GM19372 (cell line): ENCODE data around the gene VGLL2.
"Not testable (repeated sequence)": the region's sequence is repeated elsewhere in the genome, so short reads cannot be mapped to it uniquely, and the experiment has no call there.

Source experiments
- ATAC-seq: cut with Tn5 transposase; IDR thresholded peaks from one replicate; pipeline ENCODE4 v1.9.1; 2021; ENCODE audit warnings: mild to moderate bottlenecking, low read depth, moderate library complexity; ENCODE audit not compliant: unreplicated experiment

VGLL2 gene, protein sequence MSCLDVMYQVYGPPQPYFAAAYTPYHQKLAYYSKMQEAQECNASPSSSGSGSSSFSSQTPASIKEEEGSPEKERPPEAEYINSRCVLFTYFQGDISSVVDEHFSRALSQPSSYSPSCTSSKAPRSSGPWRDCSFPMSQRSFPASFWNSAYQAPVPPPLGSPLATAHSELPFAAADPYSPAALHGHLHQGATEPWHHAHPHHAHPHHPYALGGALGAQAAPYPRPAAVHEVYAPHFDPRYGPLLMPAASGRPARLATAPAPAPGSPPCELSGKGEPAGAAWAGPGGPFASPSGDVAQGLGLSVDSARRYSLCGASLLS

DNA sequence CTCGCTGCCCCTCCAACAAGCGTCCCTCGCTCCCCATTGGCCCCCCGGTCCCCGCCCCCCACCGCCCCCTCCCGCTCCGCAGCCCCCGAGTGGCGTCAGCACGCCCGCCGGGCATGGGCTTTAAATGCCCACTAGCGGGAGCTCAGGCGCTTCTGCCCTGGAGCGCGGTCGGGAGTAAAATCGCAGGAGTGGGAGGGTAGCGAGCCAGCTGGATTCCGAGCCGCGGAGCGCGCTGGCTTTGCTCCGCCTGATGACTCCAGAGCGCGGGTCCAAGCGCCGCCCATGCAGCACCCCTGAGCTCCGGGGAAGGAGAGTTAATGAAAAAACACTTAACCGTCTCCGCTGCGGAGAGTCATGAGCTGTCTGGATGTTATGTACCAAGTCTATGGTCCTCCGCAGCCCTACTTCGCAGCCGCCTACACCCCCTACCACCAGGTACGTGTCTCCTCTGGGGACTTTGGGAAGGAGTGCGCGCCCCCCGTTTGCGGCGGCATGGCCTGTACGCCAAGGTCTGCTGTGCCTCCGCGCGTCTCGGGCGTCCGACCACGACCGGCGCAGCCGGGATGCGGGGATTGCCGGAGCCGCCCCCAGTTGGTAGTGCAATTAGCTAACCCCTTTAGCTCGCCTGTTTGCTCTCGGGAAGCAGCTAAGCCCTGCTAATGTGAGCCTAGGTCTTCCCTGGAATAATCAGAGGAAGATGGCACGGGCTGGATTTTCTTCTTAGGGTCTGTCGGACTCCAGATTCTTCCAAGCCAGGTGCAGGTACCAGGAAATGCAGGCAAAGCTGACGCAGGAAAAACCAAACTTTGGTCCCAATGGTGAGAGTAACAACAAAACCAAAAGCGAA, at the start of gene VGLL2:
VGLL2 (plus strand) TSS at position 149 of the 847 bp plus-strand sequence; CDS start at position 355, 206 bp downstream.
- ATAC-seq = no peak

DNA sequence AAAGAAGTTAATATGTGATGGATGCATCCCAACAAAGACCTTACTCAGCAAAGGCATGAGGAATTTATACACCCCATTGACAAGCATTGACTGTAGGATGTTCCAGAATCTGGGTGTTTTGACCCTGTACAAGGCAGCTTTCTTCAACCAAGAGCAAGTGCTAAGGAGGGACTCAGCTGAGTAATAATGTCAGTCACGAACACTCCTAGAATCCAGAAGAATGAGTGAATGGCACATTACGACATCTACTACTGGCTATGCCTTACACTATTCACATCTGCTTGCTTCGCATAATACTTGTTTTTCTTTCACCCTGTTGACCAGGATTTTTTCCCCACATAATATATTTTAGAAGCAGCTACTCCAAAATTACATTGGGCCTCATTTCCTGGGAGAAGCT, 42.5 kb upstream of the VGLL2 start:
- ATAC-seq = no peak

DNA sequence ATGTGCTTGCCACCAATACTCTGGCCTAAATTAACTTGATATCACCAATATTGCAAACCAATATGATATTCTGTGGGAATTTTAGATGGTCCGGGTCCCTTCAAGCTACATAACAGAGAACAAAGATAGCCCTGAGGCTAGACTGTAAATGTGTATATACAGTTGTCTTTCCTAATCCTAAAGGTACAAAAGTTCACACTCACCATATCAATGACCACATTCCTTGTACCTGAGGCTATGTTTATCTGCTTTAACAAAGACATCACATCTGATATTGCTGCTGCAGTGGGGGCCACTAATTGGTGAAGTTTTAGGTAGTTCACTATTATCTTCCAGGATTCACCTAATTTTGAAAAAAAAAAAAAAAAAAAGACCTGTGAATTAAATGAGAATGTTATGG, 38.6 kb upstream of the VGLL2 start:
- ATAC-seq = no peak

DNA sequence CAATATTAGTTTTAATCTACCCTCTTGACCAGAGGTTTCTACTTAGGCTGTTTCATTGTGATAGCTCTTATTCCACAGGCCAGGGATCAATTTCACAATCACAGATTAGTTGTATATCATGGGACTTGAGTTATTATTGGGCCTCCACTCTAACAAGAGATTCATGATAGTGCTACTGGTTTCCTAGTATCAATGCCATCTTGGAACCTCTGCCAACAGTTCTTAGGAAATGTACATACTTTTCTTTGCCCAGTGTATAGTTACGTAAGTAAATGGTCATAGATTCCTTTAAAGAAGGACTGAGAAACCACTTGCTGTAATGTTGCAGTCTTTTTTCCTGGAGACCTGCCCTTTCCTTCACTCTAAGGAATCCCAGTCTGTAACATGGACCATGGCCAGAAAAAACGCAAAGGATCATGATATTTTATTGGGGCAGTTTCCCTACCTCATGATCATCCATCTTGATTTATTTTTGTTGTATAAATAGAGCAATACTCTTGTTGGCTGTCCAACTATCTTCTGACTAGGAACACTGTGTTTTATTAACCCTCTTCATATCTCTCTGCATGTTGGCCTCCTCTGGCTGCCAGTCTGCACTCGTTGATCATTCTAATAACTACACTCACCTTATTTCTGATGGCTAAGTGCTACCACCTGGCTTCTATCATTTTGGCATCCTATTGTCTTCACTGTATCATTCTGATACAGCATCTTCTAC, 38.0 kb upstream of the VGLL2 start:
- ATAC-seq = no peak

DNA sequence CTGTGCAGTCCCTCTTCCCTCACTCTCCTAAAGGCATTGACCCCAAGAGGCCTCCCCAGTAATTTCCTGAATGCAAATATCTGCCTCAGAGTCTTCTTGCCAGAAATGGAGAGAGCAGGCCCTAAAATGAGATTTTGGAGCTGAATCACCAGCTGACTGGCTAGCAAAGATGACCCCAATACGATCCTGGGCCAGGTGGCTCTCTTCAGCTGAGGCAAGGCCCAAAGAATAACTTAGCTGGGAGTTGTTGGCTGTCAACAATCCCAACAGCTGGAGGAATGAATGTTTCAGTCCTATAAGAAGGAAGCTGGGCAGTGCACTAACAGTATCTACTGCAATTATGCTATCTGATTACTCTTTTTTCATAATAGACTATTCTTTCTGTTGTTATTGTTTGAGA, 37.2 kb upstream of the VGLL2 start:
- no peak for ATAC-seq

DNA sequence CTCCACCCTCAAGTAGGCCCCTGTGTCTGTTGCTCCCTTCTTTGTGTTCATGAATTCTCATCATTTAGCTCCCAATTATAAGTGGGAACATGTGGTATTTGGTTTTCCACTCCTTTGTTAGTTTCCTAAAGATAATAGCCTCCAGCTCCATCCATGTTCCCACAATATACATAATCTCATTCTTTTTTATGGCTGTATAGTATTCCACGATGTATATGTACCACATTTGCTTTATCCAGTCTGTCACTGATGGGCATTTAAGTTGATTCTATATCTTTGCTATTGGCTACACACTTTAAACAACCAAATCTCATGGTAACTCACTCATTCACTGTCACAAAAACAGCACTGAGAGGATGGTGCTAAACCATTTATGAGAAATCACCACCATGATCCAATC, 35.5 kb upstream of the VGLL2 start:
- ATAC-seq = no peak

DNA sequence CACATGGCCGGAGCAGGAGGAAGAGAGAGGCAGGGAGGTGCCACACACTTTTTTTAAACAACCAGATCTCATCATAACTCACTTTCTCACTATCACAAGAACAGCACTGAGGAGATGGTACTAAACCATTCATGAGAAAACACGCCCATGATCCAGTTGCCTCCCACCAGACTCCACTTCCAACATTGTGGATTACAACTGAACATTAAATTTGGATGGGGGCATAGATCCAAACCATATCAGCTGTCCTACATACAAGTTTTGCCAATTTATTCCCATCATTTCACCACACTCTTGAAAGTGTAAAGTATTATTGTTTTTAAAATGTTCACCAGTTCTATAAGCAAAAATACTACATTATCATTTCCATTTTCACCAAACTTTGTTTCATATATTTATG, 33.9 kb upstream of the VGLL2 start:
- ATAC-seq = no peak

DNA sequence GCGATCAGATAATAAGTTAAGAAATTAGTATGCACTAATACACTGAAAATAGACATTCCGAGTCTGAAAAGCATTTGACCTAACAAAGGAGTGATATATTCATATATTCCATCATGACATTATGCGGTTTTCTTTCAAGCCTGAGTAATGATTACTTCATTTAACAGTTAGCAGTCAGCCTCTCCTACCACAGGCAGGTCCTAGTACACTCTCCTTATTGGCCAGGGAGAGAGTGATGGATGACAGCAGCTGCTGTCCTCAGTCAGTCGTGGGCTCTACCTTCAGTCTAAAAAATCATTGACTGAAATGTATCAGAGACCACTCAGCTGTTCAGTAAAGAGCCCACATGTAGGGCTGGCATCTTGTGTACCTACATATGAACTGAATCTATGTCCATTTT, 33.2 kb upstream of the VGLL2 start:
- no peak for ATAC-seq

DNA sequence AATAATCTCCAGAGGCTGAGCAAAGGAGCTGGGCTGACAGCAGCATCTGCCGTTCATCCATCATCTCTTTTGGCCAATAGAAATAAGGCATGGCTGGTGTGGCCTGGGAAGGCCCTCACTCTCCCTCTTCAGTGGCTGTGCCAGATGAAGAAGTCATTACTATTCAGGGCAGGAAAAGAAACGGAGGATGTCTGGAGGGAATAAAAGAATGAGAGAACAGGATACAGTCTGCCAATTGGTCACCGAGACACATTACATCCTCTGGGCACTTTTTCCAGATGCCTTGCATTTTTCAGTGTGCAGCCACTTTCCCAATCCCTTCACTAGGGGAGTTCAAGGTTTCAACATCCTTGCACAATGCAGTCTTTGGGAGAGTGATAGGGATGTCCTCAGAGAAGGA, 32.2 kb upstream of the VGLL2 start:
- no peak for ATAC-seq

DNA sequence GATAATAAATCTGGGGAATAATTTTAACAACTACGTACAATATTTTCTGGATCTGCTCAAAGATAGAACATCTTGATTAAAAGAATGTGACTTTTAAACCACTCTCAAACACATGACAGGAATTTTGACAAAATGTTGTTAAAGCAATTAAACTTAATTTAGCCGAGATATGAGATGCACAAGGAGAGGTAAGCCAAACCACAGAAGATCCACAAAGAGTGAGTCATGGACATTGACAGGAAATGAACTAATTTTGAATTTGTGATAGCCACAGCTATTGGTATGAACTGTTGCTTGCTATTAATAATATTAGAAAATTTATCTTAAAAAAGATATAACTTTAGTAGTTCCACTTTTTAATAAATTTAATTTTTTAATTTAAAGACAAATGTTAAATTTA, 27.8 kb upstream of the VGLL2 start:
- no peak for ATAC-seq

DNA sequence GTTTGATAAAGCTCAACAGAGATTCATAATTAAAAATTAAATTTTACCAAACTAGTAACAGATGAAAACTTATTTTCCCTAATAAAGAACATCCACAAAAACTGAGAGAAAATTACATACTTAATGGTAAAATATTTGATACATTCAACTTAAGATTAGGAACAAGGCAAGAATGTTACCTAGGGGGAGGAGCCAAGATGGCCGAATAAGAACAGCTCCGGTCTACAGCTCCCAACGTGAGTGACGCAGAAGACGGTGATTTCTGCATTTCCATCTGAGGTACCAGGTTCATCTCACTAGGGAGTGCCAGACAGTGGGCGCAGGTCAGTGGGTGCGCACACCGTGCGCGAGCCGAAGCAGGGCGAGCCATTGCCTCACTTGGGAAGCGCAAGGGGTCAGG, 20.8 kb upstream of the VGLL2 start:
- ATAC-seq = not testable (repeated sequence)

DNA sequence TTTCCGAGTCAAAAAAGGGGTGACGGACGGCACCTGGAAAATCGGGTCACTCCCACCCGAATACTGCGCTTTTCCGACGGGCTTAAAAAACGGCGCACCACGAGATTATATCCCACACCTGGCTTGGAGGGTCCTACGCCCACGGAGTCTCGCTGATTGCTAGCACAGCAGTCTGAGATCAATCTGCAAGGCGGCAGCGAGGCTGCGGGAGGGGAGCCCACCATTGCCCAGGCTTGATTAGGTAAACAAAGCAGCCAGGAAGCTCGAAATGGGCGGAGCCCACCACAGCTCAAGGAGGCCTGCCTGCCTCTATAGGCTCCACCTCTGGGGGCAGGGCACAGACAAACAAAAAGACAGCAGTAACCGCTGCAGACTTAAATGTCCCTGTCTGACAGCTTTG, 20.4 kb upstream of the VGLL2 start:
- ATAC-seq = not testable (repeated sequence)

DNA sequence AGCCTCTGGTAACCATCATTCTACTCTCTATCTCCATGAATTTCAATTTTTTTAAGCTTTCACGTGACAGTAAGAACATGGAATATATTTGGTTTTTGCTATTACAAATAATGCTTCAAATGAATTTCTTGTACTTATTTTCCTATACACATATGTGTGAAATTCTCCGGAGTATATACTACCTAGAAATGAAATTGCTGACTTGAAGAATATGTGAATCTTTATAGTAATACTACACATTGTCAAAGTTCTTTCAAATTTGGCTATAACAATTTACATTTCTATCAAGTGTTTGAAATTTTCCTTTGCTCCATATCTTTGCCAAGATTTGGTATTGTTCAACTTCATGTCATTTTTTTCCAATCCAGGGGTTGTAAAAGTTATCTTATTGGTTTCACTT, 11.6 kb upstream of the VGLL2 start:
- ATAC-seq = no peak

DNA sequence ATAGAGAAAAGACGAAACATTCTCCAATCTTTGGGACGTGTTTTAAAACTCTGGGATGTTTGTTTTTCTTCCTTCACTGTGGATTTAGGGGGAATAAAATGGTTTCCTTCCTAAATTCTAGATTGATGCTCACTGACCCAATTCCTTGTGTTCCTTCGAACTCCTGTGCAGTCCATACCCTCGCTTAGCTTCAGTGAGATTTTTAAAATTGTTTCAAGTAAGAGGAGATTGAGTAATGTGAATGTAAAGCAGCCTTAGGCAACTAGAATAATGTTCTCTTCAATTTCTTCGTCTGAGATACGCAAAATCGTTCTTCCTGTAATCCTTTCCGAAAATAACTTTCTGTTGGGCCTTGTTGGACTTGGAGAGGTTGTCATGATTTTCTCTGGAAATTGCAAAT, 2.6 kb upstream of the VGLL2 start:
- no peak for ATAC-seq

DNA sequence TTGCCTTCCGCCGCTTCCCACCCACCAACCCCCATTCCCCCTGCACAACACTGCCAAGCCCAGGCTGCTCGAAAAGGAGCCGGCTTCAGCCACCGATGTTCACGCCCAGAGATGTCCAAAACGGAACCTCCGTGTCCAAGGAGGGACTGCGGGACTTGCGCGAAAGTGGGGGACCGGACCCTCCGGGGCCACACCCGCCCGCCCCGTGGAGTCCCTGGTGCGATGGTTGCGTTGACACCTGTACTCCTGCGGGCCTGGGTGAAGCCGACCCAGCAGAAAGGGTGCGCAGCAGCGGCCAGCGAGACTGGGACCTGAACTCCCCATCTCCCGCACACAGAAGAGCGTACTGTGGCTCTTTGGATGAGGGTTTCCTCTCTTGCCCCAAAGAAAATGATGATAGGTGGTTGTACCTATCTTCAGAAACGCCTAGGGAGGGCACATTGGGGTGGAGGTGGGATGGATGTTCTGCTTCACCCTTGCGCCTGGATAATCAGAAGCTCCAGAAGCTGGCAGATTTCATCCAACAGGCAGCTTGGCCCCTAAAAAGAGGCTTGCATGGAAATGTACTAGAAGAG, 1.9 kb upstream of the VGLL2 start:
- ATAC-seq = no peak

DNA sequence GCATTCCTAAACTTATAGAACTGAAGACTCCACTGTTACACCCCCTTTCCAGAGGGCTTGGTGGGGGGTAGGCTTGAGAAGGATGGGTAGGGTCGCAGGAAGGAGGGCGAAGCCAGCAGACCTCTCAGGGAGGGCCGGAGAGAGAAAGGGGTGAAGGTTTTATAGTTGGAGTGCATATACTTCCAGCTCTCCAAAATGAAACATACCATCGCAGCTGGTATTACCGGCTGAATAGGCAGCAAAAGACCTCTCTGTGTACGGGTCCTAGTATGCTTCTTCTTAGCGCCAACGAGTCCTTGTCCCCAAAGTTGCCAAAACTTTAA, 1.0 kb upstream of the VGLL2 start:
- no peak for ATAC-seq

DNA sequence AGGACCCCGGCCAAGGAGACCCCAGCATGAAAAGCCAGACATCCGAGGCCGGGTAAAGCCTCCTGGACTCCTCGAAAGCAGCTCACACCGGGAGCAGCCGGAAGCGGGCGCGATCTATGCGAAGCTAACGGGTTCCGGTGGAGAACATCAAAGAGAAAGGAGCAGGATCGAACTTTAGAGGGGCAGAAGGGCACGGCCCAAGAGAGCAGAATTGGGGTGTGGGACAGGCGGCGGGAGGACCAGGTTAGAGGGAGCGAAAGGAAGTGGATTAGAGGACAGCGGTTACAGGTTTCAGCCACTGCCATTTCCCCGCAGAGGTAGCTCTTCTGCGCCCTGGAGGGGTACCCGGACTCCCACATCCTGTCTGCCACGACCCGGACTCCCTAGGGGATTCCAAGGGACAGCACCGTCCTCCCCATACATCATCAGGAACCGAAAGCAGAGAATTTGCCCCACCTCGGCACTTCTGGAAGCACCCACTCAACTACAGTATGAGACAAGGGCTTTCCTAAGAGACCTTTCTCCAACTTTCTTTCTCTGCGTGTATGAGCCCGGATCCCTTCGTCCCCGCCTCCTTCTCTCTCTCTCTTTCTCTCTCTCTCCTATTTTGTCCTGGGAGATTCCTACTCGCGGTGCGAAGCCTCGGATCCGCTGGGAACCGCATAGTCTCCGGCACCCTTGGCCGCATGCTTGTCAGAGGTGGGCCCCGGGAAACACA, 507 bp upstream of the VGLL2 start:
- peak; percentile 46 for ATAC-seq

DNA sequence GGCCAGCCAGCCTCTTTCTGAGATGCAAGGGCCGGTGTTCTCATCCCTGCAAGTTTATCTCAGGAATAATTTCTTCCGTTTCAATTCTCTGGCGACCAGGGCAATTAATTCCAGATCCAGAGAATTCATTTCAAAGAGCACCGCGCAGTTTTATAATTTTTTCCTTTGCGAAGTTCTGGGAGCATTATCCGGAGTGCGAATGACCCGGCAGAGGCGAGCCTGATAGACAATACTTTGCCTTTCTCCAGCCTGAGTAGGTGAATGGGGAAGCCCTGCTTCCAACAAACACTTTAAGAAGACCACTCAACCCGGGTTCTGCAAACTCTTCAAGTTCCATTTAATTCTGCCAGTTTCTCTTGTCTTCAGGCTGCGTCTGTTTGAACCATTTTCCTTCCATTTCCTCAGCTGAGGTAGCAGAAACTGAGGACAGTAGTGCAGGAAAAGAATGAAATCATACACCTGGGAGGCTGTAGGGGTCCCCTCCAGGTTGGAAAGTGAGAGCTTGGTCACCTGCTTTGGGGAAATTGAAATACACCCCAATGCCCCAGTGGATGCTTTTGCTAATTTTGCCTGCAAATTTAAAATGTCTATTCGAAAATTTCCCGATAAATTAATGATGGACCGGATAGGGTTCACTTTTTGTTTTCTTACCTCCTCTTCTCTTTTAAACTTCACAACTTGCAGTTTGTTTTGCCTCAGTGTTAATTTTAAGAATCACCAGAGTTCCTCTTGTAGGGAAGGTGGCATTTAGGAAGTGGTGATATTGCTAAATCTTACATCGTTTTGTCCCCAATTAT, 1.1 kb downstream of the VGLL2 start:
- ATAC-seq = no peak

DNA sequence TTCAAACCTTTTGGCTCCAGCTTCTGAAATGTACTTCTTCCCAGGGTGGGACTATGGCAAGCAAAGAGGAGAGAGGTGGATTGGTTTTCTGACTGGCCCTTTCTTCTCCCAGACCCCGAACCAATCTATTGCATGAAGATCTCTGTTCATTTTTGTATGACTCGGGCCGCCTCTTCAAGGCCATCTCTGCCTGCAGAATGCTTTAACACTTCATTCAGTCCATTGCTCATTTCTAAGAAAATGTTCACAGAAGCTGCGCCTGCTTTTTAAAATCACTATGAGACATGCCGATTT, 1.6 kb downstream of the VGLL2 start:
- no peak for ATAC-seq
